ENCODE results near the gene MEI4. TPM values are rescaled to one million over a fixed set of nuclear protein-coding genes. Genes with fewer than 3 reads are reported as not detected.
A peak's percentile ranks its signal among the peaks of the same experiment; 100 is the strongest.

Gene MEI4
- total and polyA plus RNA-seq, 10 of the 15 experiments (the other 5 are each of a cell fraction or from before 2014, with no cell fraction given) = 0.03 to 0.04 (median 0.03) TPM; not detected in 7

GRCh38 chr6:77816766-77817270, 164.0 kb downstream of the MEI4 start (continued):
- no peak for TF ChIP-seq TCF7 (IDR thresholded peaks at IDR 0.05; ENCODE audit: borderline replicate concordance)
- no peak for TF ChIP-seq SKIL (IDR thresholded peaks at IDR 0.05; ENCODE audit: low read depth, poor library complexity, severe bottlenecking)
- TF ChIP-seq WRNIP1 (IDR thresholded peaks at IDR 0.05; ENCODE audit: borderline replicate concordance, low read depth, low read length) = no peak

GRCh38 chr6:77822265-77822664, 169.4 kb downstream of the MEI4 start:
- Histone ChIP-seq H2AFZ (ENCODE audit: control insufficient read depth, low read depth, low read length) (no peak overlapping the region), H3K4me1 (ENCODE audit: control insufficient read depth, insufficient read depth, low read length) (no peaks in the 10 kb centered on the region), H3K79me2 (ENCODE audit: control insufficient read depth, insufficient read depth, low read length) (no peaks in the 10 kb centered on the region), H3K4me3 (no peak overlapping the region), H3K9me3 (replicated peaks; ENCODE audit: control insufficient read depth, insufficient read depth, low read length) (no peaks in the 10 kb centered on the region), H3K36me3 (ENCODE audit: control insufficient read depth in 2 of 2, insufficient read depth in 2 of 2, low read length in 1 of 2) (no peaks in the 10 kb centered on the region), H3K9ac (ENCODE audit: control insufficient read depth, insufficient read depth, low read length) (no peak overlapping the region), H3K27me3 (replicated peaks in 1 of 2; ENCODE audit: control insufficient read depth in 2 of 2, insufficient read depth in 2 of 2, low read length in 1 of 2) (no peaks in the 10 kb centered on the region), H3K27ac (ENCODE audit: control insufficient read depth, insufficient read depth) (no peak overlapping the region), H4K20me1 (ENCODE audit: control insufficient read depth, insufficient read depth) (no peaks in the 10 kb centered on the region), H3K4me2 (ENCODE audit: control insufficient read depth, insufficient read depth) (no peak overlapping the region)
- ATAC-seq = peak; percentile 66
- BruUV-seq (replicated peaks) = no TSS peak
- ChIA-PET CTCF (interaction anchor here (0.7 to 1.0 kb wide), 2 partner anchors 11 to 134 kb away, joined by 3 read pairs; no protein-coding TSS in a partner anchor), POLR2A (no interaction called here), SMC1A (ENCODE audit: uncharacterized antibody, unreplicated experiment) (interaction anchor here (0.5 to 2.9 kb wide), 7 partner anchors 11 to 348 kb away, joined by 3 to 9 read pairs (median 3); no protein-coding TSS in a partner anchor), RAD21 (ENCODE audit: unreplicated experiment) (interaction anchor here (1.0 to 1.5 kb wide), 3 partner anchors 13 to 346 kb away, joined by 3 to 4 read pairs (median 4); no protein-coding TSS in a partner anchor)
- in situ Hi-C loops (cut with MboI) (no loop called here), intact Hi-C loops (cut with micrococcal nuclease; ENCODE audit: unreplicated experiment) (no loop called here)
- WGBS (ENCODE audit: insufficient coverage, insufficient replicate concordance, low lambda C conversion rate, missing lambda C conversion rate) = 0% methylated on average over 2 of the region's 2 CpGs
- no peak for FAIRE-seq
- DNase-seq (ENCODE audit: low read depth, low spot score) = no peak
- TF ChIP-seq EP300 (IDR thresholded peaks at IDR 0.05; ENCODE audit: borderline replicate concordance in 1 of 2, control insufficient read depth in 1 of 2, low read depth in 2 of 2, low read length in 2 of 2) = peak in 1 of 2 experiments; percentile 34; a peak in 1 of 4 replicates
- peak; percentile 61 for TF ChIP-seq DPF2 (IDR thresholded peaks at IDR 0.05)
- TF ChIP-seq MTA2 (IDR thresholded peaks at IDR 0.05; ENCODE audit: low read depth) = peak; percentile 77
- TF ChIP-seq ATF2 (IDR thresholded peaks at IDR 0.05; ENCODE audit: low read length) = no peak
- TF ChIP-seq ZBTB40 (IDR thresholded peaks at IDR 0.05; ENCODE audit: borderline replicate concordance) = no peak
- TF ChIP-seq NR2F1 (conservative IDR thresholded peaks at IDR 0.05) = 0 out of 2 replicates have a peak, but pooled peaks have one; percentile 21
- TF ChIP-seq ETV6 (conservative IDR thresholded peaks at IDR 0.05 in 1 of 2, IDR thresholded peaks at IDR 0.05 in 1 of 2; ENCODE audit: borderline replicate concordance in 1 of 2, low read depth in 1 of 2) = no peak
- peak; percentile 72; the same call in 1 of the 2 replicates for TF ChIP-seq ZNF384 (IDR thresholded peaks at IDR 0.05; ENCODE audit: borderline replicate concordance, low read depth, low read length)

Measured in GM12878 (cell line).